B cell (primary cell): ENCODE data around the gene ARX. TPM values are rescaled to one million over a fixed set of nuclear protein-coding genes. Genes with fewer than 3 reads are reported as not detected.

ENCODE experiments used
- ATAC-seq: fragments of 200-7000 bp; cut with Tn5 transposase; one replicate; pipeline ENCODE4 v1.10.0; 2021; ENCODE audit warnings: low read depth, mild to moderate bottlenecking, moderate number of reproducible peaks, moderate library complexity
- CTCF ChIA-PET: fragments of 350-600 bp; sonication (Branson Sonifier 250); formaldehyde crosslinking; loops from one replicate; lab custom pipeline; 2021; ENCODE audit warnings: antibody characterized with exemption, inconsistent platforms; lab: Charles Lee
- POLR2A ChIA-PET: fragments of 350-600 bp; sonication (Branson Sonifier 250); formaldehyde crosslinking; loops from one replicate; lab custom pipeline; 2021; ENCODE audit warnings: antibody characterized with exemption; lab: Charles Lee
- DNase-seq: peaks from one replicate; pipeline ENCODE4 v3.0.0; 2013
- H2AFZ ChIP-seq: 2 replicates; pipeline ENCODE4 v1.6.1; 2012; ENCODE audit warnings: mild to moderate bottlenecking, low read depth, low read length; ENCODE audit not compliant: insufficient read depth, poor library complexity, severe bottlenecking
- H3K27ac ChIP-seq, 2 donors: 1 replicate in 1 of 2; 2 replicates in 1 of 2; pipeline ENCODE4 v1.5.1; 2012 to 2013; ENCODE audit warnings: low read length in 2 of 2, mild to moderate bottlenecking in 2 of 2, moderate library complexity in 1 of 2
- H3K27me3 ChIP-seq, 4 experiments: fragments of 200-600 bp in 1 of 4; sonication (generic) in 1 of 4; replicated peaks in 1 of 4; 1 replicate in 2 of 4; 2 replicates in 2 of 4; pipeline versions ENCODE4 v1.6.1 to v1.7.0; 2013 to 2016; ENCODE audit warnings: low read length in 3 of 4, mild to moderate bottlenecking in 2 of 4, mixed read lengths in 1 of 4, moderate library complexity in 1 of 4; ENCODE audit not compliant: insufficient read depth in 4 of 4, control insufficient read depth in 3 of 4; ENCODE audit errors: control extremely low read depth in 1 of 4
- H3K36me3 ChIP-seq, 2 experiments: replicated peaks in 1 of 2; 1 replicate in 1 of 2; 2 replicates in 1 of 2; pipeline versions ENCODE4 v1.6.1 to v1.7.1; 2013; ENCODE audit warnings: low read length in 1 of 2; ENCODE audit not compliant: insufficient read depth in 2 of 2, control insufficient read depth in 1 of 2; ENCODE audit errors: control extremely low read depth in 1 of 2, extremely low read depth in 1 of 2
- H3K4me1 ChIP-seq, 2 donors: fragments of 200-600 bp in 1 of 2; sonication (generic) in 1 of 2; 1 replicate in 1 of 2; 2 replicates in 1 of 2; pipeline versions ENCODE4 v1.5.1 to v1.6.1; 2013 to 2017; ENCODE audit warnings: low read length in 2 of 2; ENCODE audit not compliant: control insufficient read depth in 2 of 2, insufficient read depth in 2 of 2
- H3K4me2 ChIP-seq: replicated peaks from 2 replicates; pipeline ENCODE3; 2012; ENCODE audit warnings: mild to moderate bottlenecking, low read depth, low read length; ENCODE audit not compliant: poor library complexity, severe bottlenecking
- H3K4me3 ChIP-seq, 5 experiments: fragments of 200-600 bp in 1 of 5; sonication (generic) in 1 of 5; 1 replicate in 3 of 5; 2 replicates in 2 of 5; pipeline versions ENCODE4 v1.5.1 to v1.7.0; 2011 to 2016; ENCODE audit warnings: low read length in 4 of 5, mild to moderate bottlenecking in 4 of 5, low read depth in 2 of 5, control low read depth in 1 of 5, moderate library complexity in 1 of 5; ENCODE audit not compliant: insufficient read depth in 1 of 5; ENCODE audit errors: control extremely low read depth in 1 of 5, extremely low read depth in 1 of 5
- H3K79me2 ChIP-seq: fragments of 200-600 bp; sonication (generic); one replicate; pipeline ENCODE4 v1.6.0; 2016; ENCODE audit warnings: low read length; ENCODE audit not compliant: control insufficient read depth, insufficient read depth
- H3K9ac ChIP-seq: fragments of 200-600 bp; sonication (generic); 2 replicates; pipeline ENCODE4 v1.6.1; 2017; ENCODE audit warnings: mild to moderate bottlenecking, low read length, moderate library complexity
- H3K9me3 ChIP-seq, 3 donors: one replicate each; pipeline versions ENCODE4 v1.6.1 to v1.7.1; 2013; ENCODE audit warnings: low read length in 2 of 3; ENCODE audit not compliant: control insufficient read depth in 2 of 3, insufficient read depth in 1 of 3; ENCODE audit errors: control extremely low read depth in 1 of 3
- H4K20me1 ChIP-seq: 2 replicates; pipeline ENCODE4 v1.6.0; 2012; ENCODE audit warnings: mild to moderate bottlenecking, low read length; ENCODE audit not compliant: insufficient read depth, control insufficient read depth, poor library complexity, severe bottlenecking
- H3K27ac Mint-ChIP-seq: one replicate; pipeline ENCODE4 v1.8.0; 2021; ENCODE audit warnings: mixed read lengths
- H3K27me3 Mint-ChIP-seq: one replicate; pipeline ENCODE4 v1.8.0; 2021; ENCODE audit warnings: mixed read lengths
- H3K4me1 Mint-ChIP-seq: one replicate; pipeline ENCODE4 v1.8.0; 2021; ENCODE audit warnings: mixed read lengths
- H3K4me3 Mint-ChIP-seq: one replicate; pipeline ENCODE4 v1.8.0; 2021; ENCODE audit warnings: mixed read lengths
- H3K9me3 Mint-ChIP-seq: one replicate; pipeline ENCODE4 v1.8.0; 2022; ENCODE audit warnings: mixed read lengths; ENCODE audit not compliant: insufficient read depth
- CTCF ChIP-seq: fragments of 200-600 bp; IDR thresholded peaks from one replicate; pipeline ENCODE4 v1.8.0; 2022; ENCODE audit warnings: antibody characterized with exemption, mild to moderate bottlenecking
- EZH2 ChIP-seq: IDR thresholded peaks from 2 replicates; pipeline ENCODE4 v1.6.1; 2012; ENCODE audit warnings: borderline replicate concordance, low read depth, mild to moderate bottlenecking, moderate library complexity, low read length; ENCODE audit not compliant: insufficient read depth, poor library complexity, severe bottlenecking
- WGBS: methylation state at CpG from one replicate; pipeline ENCODE4 v1.1.5; 2013; ENCODE audit warnings: missing lambda C conversion rate; ENCODE audit not compliant: insufficient coverage; 5-methylcytosine and 5-hydroxymethylcytosine counted together
- intact Hi-C: fragments of 100-400 bp; cut with micrococcal nuclease; formaldehyde crosslinking; loops from one replicate; pipeline ENCODE4 v1.10.0; 2022
- polyA plus RNA-seq: library from polyadenylated mRNA; depleted of rRNA; stranded (reverse); fragments of >200 nt; gene quantifications from 2 replicates; pipeline ENCODE4 v1.2.3, GENCODE V29; 2012
- total RNA-seq, 2 donors: library from RNA; stranded (reverse); fragments of 120-200 nt in 1 of 2; gene quantifications; 1 replicate in 1 of 2; 2 replicates in 1 of 2; pipeline versions ENCODE4 v1.2.3 to v1.2.4, GENCODE V29; 2013 to 2022

ARX gene
- total and polyA plus RNA-seq, 2 donors (not counting 1 experiment from before 2014, with no cell fraction given) = not detected

DNA sequence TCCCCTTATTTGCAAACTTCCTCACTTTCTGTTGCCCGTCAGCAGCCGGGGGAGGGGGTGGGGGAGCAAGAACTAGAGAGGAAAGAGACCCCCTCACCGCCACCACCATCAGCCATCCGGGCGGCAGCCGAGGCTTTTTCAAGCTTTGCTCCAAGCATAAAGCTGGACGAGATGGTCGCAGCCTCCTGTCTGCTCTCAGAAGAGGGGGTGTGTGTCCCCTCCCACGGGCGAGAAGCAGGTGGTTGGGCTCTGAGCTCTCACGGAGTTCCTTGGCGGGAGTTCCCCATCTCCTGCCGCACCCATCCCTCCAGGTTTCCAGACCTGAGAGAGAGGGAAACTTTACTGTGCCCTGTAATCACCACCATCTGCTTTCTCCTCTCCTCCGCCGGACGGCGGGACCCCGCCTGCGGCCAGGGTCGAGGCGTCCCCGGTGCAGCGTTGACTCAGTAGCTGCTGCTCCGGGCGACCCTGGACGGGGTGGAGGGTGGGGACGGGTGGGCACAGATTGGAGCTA is 4.7 kb upstream of the ARX start:
- H3K4me2 ChIP-seq = peak overlapping the region; percentile 48
- H3K79me2 ChIP-seq = no peaks in the 10 kb centered on the region
- H2AFZ ChIP-seq = no peak overlapping the region
- H3K36me3 ChIP-seq = no peaks in the 10 kb centered on the region
- no peak for TF ChIP-seq CTCF
- TF ChIP-seq EZH2 = no peak
- H3K4me1 Mint-ChIP-seq = peaks cover 25% of the 10 kb centered on the region
- H3K9ac ChIP-seq = peak overlapping the region; percentile 19
- no peaks in the 10 kb centered on the region for H3K9me3 Mint-ChIP-seq
- ATAC-seq = no peak
- H3K27me3 Mint-ChIP-seq = peaks cover 52% of the 10 kb centered on the region
- H4K20me1 ChIP-seq = no peaks in the 10 kb centered on the region
- peaks cover 0 to 72% (median 42%) of the 10 kb centered on the region in 4 experiments for H3K27me3 ChIP-seq
- H3K4me3 ChIP-seq = peak overlapping the region in 2 of 5 experiments; percentile 12 to 17
- CTCF ChIA-PET = interaction anchor here (0.7 to 2.4 kb wide), 4 partner anchors 9 to 272 kb away, joined by 3 to 10 read pairs (median 4); no protein-coding TSS in a partner anchor
- WGBS = 0% methylated on average over 3 of the region's 27 CpGs
- intact Hi-C loops = no loop called here
- peaks cover 23 to 35% of the 10 kb centered on the region in 2 donors for H3K4me1 ChIP-seq
- H3K4me3 Mint-ChIP-seq = peak overlapping the region; percentile 41
- POLR2A ChIA-PET = no interaction called here
- H3K9me3 ChIP-seq = peaks cover 0 to 34% (median 0%) of the 10 kb centered on the region in 3 donors
- H3K27ac Mint-ChIP-seq = peak overlapping the region; percentile 41
- no peak for DNase-seq
- H3K27ac ChIP-seq = no peak overlapping the region

DNA sequence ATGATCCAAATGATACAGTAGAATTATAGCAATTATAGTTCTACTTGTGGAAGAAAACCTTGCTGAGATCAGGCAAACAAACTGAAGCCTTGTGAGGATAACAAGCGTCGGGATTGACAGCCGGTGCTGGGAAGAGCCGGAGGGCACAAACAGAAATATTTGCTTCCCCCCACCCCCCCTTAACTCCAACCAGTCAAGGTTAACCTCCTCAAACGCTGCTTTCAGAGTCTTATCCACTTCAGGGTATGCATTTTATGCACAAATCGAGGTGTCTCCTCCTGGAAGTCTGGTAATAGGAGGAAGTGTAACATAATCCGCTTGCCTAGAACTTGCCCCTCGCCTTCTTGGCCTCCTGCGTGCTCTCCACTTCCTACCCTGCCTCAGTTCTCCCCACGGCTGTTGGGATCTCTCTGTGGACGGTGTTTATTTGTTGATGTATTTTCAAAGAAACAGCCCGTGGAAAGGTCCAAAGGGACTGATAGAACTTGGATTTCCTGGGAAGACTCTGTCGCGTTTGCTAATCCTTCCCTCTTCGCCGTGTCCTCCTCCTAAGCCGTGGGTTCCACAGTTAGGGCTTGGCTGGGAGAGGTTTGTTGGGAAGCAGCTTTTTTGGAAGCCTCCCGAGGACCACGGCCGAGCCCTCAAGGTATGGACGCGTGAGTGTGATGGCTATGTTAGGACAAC is 4.1 kb upstream of the ARX start:
- Histone ChIP-seq H3K27ac (no peak overlapping the region), H3K27me3 (peaks cover 0 to 75% (median 43%) of the 10 kb centered on the region in 4 experiments), H3K4me3 (peak overlapping the region in 1 of 5 experiments; percentile 17), H3K79me2 (no peaks in the 10 kb centered on the region), H4K20me1 (no peaks in the 10 kb centered on the region), H2AFZ (no peak overlapping the region), H3K9ac (peak overlapping the region; percentile 19), H3K4me2 (peak overlapping the region; percentile 48), H3K36me3 (no peaks in the 10 kb centered on the region), H3K9me3 (peaks cover 0 to 37% (median 0%) of the 10 kb centered on the region in 3 donors), H3K4me1 (peaks cover 25 to 38% of the 10 kb centered on the region in 2 donors)
- TF ChIP-seq EZH2 (no peak), CTCF (no peak)
- intact Hi-C loops = no loop called here
- CTCF ChIA-PET = interaction anchor here (0.9 to 2.4 kb wide), 3 partner anchors 181 to 272 kb away, joined by 3 to 10 read pairs (median 5); no protein-coding TSS in a partner anchor
- H3K4me3 Mint-ChIP-seq = peak overlapping the region; percentile 41
- peaks cover 51% of the 10 kb centered on the region for H3K27me3 Mint-ChIP-seq
- no peaks in the 10 kb centered on the region for H3K9me3 Mint-ChIP-seq
- WGBS = 0% methylated on average over 3 of the region's 22 CpGs
- DNase-seq (no peak), ATAC-seq (no peak)
- peaks cover 25% of the 10 kb centered on the region for H3K4me1 Mint-ChIP-seq
- POLR2A ChIA-PET = no interaction called here
- H3K27ac Mint-ChIP-seq = peak overlapping the region; percentile 41
